ENCODE results near the gene ROR1.

ROR1 gene

GRCh38 chr1:64114012-64114525 lies 340.3 kb downstream of the ROR1 start:
- no peak for DNase-seq

DNA sequence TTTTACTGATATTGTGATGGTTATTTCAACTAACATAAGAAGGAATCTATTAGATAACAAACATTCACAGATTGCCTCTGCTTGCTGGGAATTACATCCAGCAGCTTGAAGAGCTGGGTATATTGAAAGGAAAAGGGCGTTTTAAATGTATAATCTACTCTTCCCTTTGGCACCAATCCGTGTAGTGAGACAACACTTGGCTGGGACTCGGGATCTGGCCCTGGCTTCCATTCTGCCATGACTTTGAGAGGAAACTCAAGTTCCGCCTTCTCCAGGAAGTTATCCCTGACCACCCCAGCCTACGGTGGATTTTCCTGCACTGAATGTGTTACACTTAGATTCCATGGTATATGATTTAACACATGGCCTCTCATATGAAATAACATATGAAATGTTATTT lies 342.7 kb downstream of the ROR1 start:
- DNase-seq: no peak

DNA sequence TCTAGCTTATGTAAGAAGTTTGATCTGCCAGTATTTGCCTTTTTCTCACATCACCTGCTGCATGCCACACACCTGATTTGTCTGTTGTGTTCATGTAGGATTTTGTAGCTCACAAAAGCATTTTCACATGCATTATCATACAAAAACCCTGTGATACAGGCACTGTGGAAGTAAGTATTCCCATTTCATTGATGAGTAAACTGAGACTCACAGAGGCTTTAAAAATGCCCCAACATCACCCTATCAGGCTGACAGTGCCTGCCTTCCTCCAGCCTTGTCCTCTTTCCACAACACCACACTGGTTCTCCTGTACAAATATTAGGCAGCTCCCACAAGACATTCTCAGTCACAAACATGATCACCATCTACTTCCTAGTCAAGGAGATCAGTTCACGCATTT lies 343.7 kb downstream of the ROR1 start:
- DNase-seq: no peak

GRCh38 chr1:64121766-64122385 lies 348.1 kb downstream of the ROR1 start:
- DNase-seq: no peak

DNA sequence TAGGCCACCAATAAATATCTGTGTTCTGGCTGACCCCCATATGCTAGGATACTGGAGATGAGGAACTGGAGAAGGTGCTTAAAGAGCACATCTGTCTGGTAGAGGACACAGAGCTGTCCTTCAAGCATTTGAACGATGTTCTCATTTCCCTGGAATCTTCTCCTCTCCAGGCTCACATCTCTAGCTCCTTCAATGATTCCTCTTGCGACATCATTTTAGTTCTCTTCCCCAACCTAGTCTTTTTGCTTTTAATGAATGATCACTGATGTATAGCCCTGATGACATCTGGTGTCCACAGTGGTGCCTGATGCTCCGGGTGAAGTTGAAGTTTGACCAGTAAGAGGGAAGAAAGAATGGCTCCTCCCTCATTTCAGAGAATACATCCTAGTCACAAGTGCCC lies 348.8 kb downstream of the ROR1 start:
- no peak for DNase-seq

- no peak for DNase-seq
These were observed 351.1 kb downstream of the ROR1 start for GRCh38 chr1:64124704-64125440.

GRCh38 chr1:64126581-64126980 lies 352.8 kb downstream of the ROR1 start:
- DNase-seq: no peak

DNA sequence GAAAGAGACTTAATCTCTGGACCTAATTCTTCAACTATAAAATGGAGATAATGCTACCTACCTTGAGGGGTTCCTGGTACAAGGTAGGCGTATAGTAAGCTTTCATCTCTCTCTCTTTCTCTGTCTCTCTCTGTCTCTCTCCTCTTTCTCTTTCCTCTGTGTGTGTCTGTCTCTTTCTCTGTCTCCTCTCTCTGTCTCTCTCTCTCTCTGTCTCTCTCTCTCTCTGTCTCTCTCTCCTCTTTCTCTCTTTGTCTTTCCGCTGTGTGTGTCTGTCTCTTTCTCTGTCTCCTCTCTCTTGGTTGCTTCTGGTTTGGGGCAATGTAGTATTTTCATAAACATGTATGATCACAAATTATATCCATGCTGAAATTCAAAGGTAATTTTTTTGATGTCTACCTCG lies 353.5 kb downstream of the ROR1 start:
- no peak for DNase-seq

GRCh38 chr1:64129701-64130100 lies 355.9 kb downstream of the ROR1 start:
- DNase-seq: no peak

DNA sequence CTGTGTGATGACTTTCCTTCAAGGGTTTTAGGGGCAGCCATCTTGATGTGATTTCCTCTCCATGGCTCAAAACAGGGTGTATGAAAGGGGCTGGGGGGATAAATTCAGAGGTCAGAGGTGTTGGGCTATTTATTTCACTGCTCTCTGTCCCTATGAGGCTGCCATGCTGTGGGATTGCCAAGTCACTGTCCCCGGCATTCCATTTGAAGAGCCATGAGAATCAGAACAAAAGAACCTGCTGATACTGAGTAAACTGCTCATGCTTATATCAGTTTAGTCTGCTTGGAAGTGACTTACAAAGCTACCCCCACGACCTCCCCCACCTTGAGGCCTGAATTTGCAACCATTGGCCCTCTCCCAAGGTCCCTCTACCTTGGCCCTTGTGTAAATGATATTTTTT lies 357.3 kb downstream of the ROR1 start:
- no peak for DNase-seq

GRCh38 chr1:64133036-64133435 lies 359.2 kb downstream of the ROR1 start:
- no peak for DNase-seq

GRCh38 chr1:64135462-64136223 lies 361.8 kb downstream of the ROR1 start:
- DNase-seq: no peak

DNA sequence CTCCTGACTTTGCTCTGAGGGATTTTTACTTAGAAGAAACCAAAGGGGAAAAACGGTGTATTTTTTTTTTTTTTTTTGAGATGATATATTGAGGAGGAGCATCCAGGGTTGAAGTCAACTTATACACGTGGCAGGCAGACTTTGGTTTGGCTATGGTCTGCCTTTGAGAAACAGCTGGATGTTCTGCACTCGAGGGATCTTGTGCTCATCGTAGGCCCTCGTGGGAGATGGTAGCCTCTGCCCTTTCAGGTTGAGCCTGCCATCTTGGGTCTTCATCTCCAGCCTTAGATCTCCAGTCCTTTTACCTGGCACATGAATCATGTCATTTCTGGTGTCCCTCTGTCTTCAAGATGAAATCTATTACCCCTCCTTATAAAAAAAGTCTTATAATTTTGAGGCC lies 362.5 kb downstream of the ROR1 start:
- DNase-seq: no peak

DNA sequence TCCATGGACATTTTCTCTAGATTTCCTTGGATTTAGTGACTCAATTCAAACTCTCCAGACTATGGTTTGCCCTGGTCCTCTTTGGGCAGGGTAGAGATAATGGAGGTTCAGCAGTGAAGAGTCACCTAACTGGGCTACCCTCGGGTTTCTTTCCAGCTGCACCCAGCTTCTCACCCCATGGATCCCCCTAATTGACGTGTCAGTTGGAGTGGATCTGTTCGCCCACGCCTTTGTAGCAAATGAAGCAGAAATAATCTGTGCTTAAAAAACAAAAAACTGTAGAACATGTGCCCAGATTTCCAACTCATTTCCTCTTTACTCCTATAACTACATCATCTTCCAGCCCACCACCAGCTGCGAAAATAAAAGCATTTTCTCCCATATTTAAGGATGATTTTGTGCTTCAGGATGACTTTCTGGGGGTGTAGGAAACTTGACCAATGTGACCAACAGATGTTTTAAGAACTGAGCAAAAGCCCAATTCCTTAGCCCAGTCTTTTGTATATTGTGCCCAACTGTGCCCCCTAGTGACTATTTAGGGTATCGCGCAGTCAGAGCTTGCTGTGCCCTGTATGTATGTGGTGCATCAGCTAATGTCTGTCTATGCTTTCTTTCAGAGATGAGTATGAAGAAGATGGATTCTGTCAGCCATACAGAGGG lies 363.1 kb downstream of the ROR1 start:
- DNase-seq: peak; percentile 84

DNA sequence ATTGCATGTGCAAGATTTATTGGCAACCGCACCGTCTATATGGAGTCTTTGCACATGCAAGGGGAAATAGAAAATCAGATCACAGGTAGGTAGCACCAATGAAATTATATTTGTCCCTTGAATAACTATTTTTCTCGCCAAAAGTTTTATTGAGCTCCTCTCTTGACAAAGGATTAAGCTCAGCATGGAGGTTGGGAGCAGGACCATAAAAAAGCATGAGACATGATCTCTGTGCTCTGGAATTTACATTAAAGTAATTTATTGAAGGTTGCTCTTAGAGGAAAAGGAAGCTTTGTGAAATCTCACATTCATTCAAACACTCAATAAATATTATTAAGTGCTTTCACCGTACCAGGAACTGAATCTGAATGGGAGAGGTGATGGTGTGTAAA lies 363.6 kb downstream of the ROR1 start:
- no peak for DNase-seq

DNA sequence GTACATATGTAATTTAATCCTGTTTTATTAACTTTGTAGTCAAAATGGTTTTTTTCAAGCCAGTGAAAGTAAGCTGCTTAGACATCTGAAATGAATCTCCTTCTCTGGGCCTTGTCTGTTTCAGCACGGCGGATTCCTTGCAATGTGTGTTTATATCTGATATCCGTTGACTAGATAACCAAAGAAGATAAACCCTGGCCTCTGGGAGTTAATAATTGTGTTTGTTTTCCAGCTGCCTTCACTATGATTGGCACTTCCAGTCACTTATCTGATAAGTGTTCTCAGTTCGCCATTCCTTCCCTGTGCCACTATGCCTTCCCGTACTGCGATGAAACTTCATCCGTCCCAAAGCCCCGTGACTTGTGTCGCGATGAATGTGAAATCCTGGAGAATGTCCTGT lies 366.1 kb downstream of the ROR1 start:
- no peak for DNase-seq

GRCh38 chr1:64140596-64140995 lies 366.8 kb downstream of the ROR1 start:
- no peak for DNase-seq

- DNase-seq: no peak
These were observed 373.4 kb downstream of the ROR1 start for GRCh38 chr1:64147045-64147724.

DNA sequence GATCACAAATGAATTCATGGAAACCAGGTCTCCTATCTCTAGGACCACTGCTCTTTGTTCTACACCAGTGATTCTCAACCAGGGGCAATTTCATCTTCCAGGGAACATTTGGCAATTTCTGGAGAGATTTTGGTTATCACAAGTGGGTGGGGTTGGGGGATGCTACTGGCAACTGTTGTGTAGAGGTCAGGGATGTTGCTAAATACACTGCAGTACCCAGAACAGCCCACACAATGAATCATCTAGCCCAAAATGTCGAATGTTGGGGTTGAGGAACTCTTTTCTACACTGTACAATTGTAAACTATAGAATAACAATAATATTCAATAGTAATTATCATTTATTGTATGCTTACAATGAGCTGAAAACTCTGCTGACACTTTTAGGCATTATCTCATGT lies 373.9 kb downstream of the ROR1 start:
- DNase-seq: no peak

GRCh38 chr1:64150266-64150665 lies 376.4 kb downstream of the ROR1 start:
- no peak for DNase-seq

- DNase-seq: no peak
These were observed 377.0 kb downstream of the ROR1 start for GRCh38 chr1:64150729-64151230.

- DNase-seq: no peak
These were observed 381.5 kb downstream of the ROR1 start for GRCh38 chr1:64155278-64155677.

Measured in retina (tissue), 1 donor.